HG03439 (cell line): Measurements from ENCODE around the gene DLL4.
"Not testable (repeated sequence)": the region's sequence is repeated elsewhere in the genome, so short reads cannot be mapped to it uniquely, and the experiment has no call there.

Source experiments
- ATAC-seq: cut with Tn5 transposase; IDR thresholded peaks from one replicate; pipeline ENCODE4 v1.9.1; 2021; ENCODE audit warnings: mild to moderate bottlenecking, moderate library complexity; ENCODE audit not compliant: unreplicated experiment

DLL4 gene

GRCh38 chr15:40957041-40957555 is 28.0 kb downstream of the DLL4 start:
- ATAC-seq, result no peak

DNA sequence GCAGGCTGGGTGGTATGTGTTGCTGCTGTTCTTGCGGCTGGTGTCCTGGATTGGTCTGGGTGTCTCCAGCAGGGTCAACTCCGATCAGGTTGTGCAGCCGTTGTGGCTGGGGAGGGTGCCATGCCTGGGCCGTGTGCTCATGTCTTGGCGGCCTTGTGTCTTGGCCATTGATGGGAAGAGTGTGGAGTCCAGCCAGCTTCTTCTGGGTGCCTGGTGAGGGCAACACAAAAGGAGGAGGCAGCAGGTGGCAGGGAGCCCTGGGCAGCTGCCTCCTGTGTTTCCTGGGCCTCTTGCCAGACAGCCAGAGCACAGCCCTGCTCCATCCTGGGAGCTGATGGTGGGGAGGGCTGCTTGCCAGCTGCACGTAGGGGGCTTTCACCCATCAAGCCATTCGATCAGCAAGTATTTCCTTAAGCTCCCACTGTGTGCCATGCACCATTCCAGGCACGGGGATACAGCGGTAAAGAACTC is 28.5 kb downstream of the DLL4 start:
- no peak for ATAC-seq

- no peak for ATAC-seq
Measured at GRCh38 chr15:40958146-40958545, 29.0 kb downstream of the DLL4 start.

GRCh38 chr15:40958723-40959122 is 29.6 kb downstream of the DLL4 start:
- ATAC-seq, result no peak

- no peak for ATAC-seq
Measured at GRCh38 chr15:40959331-40960141, 30.4 kb downstream of the DLL4 start.

GRCh38 chr15:40960151-40960885 is 31.2 kb downstream of the DLL4 start:
- no peak for ATAC-seq

DNA sequence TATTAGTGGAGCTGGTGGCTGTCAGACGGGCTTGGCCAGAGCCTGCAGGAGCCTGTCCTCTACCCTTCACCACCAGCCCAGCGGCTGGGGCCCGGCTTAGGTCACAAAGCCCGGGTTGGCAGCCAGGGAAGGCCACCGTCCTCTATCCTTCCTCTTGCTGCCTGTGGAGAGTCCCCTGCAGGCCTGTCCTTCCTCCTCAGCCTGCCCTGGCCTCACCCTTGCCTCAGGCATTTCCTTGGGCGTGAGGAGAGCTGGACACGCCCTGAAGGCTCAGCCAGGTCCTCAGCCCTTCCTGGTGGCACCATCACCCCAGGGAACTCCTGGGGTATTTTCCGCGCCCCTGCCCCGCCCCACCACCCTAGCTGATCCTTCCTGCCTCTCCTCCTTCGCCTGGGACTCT is 31.8 kb downstream of the DLL4 start:
- ATAC-seq, result no peak

DNA sequence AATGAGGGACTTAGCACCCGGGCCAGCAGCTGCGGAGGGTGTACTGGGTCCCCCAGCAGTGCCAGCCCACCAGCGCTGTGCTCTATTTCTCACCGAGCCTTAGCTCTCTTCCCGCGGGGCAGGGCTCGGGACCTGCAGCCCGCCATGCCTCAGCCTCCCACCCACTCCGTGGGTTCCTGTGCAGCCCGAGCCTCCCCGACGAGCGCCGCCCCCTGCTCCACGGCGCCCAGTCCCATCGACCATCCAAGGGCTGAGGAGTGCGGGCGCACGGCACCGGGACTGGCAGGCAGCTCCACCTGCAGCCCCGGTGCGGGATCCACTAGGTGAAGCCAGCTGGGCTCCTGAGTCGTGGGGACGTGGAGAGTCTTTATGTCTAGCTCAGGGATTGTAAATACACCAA is 32.6 kb downstream of the DLL4 start:
- not testable (repeated sequence) for ATAC-seq

DNA sequence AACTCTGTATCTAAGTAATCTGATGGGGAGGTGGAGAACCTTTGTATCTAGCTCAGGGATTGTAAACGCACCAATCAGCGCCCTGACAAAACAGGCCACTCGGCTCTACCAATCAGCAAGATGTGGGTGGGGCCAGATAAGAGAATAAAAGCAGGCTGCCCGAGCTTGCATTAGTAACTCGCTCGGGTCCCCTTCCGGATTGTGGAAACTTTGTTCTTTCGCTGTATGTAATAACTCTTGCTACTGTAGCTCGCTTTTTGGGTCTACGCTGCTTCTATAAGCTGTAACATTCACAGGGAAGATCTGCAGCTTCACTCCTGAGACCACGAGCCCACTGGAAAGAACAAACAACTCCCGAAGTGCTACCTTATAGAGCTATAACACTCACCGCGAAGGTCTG is 33.2 kb downstream of the DLL4 start:
- ATAC-seq, result not testable (repeated sequence)

- no peak for ATAC-seq
Measured at GRCh38 chr15:40963201-40963600, 34.1 kb downstream of the DLL4 start.

- ATAC-seq, result no peak
Measured at GRCh38 chr15:40964006-40964405, 34.9 kb downstream of the DLL4 start.

GRCh38 chr15:40964634-40965033 is 35.5 kb downstream of the DLL4 start:
- ATAC-seq, result no peak

DNA sequence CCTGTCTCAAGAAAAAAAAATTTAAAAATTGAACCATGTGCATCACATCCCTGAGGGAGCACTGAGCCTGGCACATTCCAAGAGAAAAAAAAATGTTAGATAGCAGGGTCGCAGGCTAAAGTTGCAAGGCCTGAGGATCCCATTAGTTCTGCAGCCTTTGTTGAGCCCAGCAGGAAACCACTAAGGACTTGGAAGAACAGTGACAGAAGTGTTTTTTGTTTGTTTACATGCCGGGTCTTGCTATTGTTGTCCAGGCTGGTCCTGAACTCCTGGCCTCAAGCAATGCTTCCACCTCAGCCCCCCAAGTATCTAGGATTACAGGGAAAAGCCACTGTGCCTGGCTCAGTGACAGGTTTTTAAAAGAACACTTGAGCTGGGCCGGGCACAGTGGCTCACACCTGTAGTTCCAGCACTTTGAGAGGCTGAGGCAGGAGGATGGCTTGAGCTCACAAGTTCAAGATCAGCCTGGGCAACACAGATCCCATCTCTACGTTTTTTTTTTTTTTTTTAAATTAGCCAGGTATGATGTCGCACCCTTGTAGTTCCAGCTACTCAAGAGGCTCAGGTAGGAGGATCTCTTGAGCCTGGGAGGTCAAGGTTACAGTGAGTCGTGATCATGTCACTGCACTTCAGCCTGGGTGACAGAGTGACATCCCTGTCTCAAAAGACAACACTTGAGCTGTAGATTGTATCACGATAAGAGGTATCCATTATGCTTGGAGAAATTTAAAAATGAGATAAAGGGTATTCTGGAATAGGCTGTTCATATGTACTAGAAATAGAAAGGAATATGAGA is 39.3 kb downstream of the DLL4 start:
- no peak for ATAC-seq

DNA sequence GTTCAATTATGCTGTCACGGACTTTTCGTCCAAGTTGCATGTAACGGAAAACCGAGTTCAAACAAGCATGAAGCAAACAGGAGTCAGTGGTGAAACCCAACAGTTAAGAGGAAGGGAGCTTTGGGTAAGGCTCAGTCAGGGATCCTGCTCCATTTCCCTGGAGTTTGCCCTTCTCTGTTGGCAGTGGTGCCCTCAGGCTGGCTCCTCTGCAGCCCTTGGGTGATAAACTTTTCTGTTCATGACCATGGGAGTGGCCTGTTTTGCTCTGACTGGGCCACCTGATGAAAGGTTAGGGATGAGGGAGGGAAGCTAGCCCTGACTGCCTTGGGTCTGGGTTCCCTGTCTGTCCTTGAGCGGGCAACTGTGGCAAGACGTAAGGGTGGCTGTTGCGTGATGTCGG is 40.2 kb downstream of the DLL4 start:
- ATAC-seq, result no peak

- no peak for ATAC-seq
Measured at GRCh38 chr15:40974879-40975278, 45.7 kb downstream of the DLL4 start.

- ATAC-seq, result no peak
Measured at GRCh38 chr15:40976819-40977218, 47.7 kb downstream of the DLL4 start.

DNA sequence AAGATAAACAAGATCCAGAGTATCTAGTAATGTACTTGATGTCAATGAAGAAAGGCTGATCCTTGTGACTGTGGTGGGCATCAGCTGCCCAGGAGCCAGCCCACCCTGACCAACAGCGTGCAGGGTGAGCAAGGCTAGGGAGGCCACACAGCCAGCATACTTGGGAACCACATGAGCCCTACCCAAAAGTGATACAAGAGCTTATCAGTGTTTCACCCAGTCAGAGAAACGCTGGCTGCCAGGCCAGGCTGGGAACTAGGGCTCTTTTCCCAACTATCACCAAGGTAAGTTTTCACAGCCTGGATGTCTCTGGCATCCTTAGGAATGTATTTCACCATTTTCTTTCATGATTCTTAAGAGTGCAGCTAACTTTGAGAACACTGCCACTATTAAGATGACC is 49.0 kb downstream of the DLL4 start:
- ATAC-seq, result no peak

DNA sequence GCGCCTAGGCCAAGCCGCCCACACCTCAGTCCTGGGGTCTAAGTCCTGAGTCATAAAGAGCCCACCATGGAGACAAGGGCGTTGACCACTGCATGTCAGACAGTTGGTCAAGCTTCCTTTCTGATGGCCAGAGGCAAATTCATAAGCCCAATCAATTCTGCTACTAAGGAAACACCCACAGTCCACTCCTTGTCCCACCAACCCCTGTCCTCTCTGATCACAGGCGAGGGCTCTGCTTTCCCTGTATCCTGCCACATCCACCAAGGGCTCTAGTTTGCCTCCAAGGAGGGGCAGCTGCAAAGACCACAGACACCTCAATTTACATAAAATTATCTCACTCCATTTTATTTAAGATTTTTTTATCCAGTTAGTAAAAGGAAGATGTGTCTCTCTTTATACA is 49.4 kb downstream of the DLL4 start:
- ATAC-seq, result no peak

- ATAC-seq, result no peak
Measured at GRCh38 chr15:40981186-40981585, 52.0 kb downstream of the DLL4 start.

GRCh38 chr15:40982855-40983254 is 53.7 kb downstream of the DLL4 start:
- no peak for ATAC-seq

GRCh38 chr15:40984406-40984805 is 55.3 kb downstream of the DLL4 start:
- no peak for ATAC-seq
